OCI-LY7 (cell line): ENCODE results near the gene ENAH.

ENCODE experiments used
- CTCF ChIP-seq: fragments of 200-600 bp; sonication (generic); conservative IDR thresholded peaks from 2 replicates; pipeline ENCODE4 v1.5.1; 2014; ENCODE audit warnings: mild to moderate bottlenecking, antibody characterized with exemption, low read length, moderate library complexity, mixed read lengths
- EZH2phosphoT487 ChIP-seq: fragments of 200-600 bp; sonication (generic); IDR thresholded peaks from 2 replicates; pipeline ENCODE4 v1.6.1; 2018; ENCODE audit warnings: low read depth, borderline replicate concordance, mild to moderate bottlenecking, mixed run types, antibody characterized with exemption, low read length, moderate library complexity, mixed read lengths

- TF ChIP-seq CTCF (no peak), EZH2phosphoT487 (no peak)
Measured at GRCh38 chr1:225539069-225539468, 113.9 kb downstream of the ENAH start.
